Thyroid gland (tissue), 4 donors: ENCODE measurements around the gene GP9.

Experiments
- CTCF ChIP-seq, 6 experiments: fragments of 200-600 bp in 3 of 6; fragments of 450-650 bp in 3 of 6; sonication (generic) in 3 of 6; IDR thresholded peaks; one replicate each; pipeline ENCODE4 v1.5.1; 2016 to 2019; ENCODE audit warnings: antibody characterized with exemption in 6 of 6, mild to moderate bottlenecking in 2 of 6, inconsistent platforms in 1 of 6, moderate library complexity in 1 of 6
- POLR2A ChIP-seq, 2 donors: fragments of 450-650 bp; IDR thresholded peaks; one replicate each; pipeline ENCODE4 v1.6.1; 2017; ENCODE audit warnings: antibody characterized with exemption in 2 of 2, mild to moderate bottlenecking in 2 of 2, moderate library complexity in 1 of 2

GRCh38 chr3:129046037-129046731 is 14.4 kb upstream of the GP9 start:
- no peak for TF ChIP-seq CTCF (IDR thresholded peaks at IDR 0.05)
- no peak for TF ChIP-seq POLR2A (IDR thresholded peaks at IDR 0.05)
